Smooth muscle cell (in vitro differentiated cells): Measurements from ENCODE around the gene DPP3. TPM values are rescaled to one million over a fixed set of nuclear protein-coding genes. Genes with fewer than 3 reads are reported as not detected.
"Not testable (repeated sequence)": the region's sequence is repeated elsewhere in the genome, so short reads cannot be mapped to it uniquely, and the experiment has no call there.

Experiments used
- DNase-seq: peaks from one replicate; lab custom pipeline; 2025; ENCODE audit not compliant: unreplicated experiment; lab: John Stamatoyannopoulos, UW
- H2AFZ ChIP-seq: fragments of 200-600 bp; sonication (generic); 2 replicates; pipeline ENCODE4 v1.6.0; 2016; ENCODE audit warnings: antibody characterized with exemption, low read depth, mild to moderate bottlenecking
- H3F3A ChIP-seq: fragments of 200-600 bp; sonication (generic); 2 replicates; pipeline ENCODE4 v1.6.0; 2017; ENCODE audit warnings: antibody characterized with exemption, low read depth
- H3K27ac ChIP-seq: fragments of 200-600 bp; sonication (generic); 2 replicates; pipeline ENCODE4 v1.5.1; 2016; ENCODE audit warnings: low read depth, mild to moderate bottlenecking
- H3K27me3 ChIP-seq: fragments of 200-600 bp; sonication (generic); 2 replicates; pipeline ENCODE4 v1.6.1; 2016; ENCODE audit warnings: low read depth, mild to moderate bottlenecking
- H3K36me3 ChIP-seq: fragments of 200-600 bp; sonication (generic); 2 replicates; pipeline ENCODE4 v1.5.1; 2016; ENCODE audit warnings: low read depth
- H3K4me1 ChIP-seq: fragments of 200-600 bp; sonication (generic); 2 replicates; pipeline ENCODE4 v1.5.1; 2016; ENCODE audit warnings: low read depth
- H3K4me2 ChIP-seq: fragments of 200-600 bp; sonication (generic); 2 replicates; pipeline ENCODE4 v1.6.0; 2016; ENCODE audit warnings: mild to moderate bottlenecking
- H3K4me3 ChIP-seq: fragments of 200-600 bp; sonication (generic); 2 replicates; pipeline ENCODE4 v1.5.1; 2016; ENCODE audit warnings: mild to moderate bottlenecking
- H3K79me2 ChIP-seq: fragments of 200-600 bp; sonication (generic); 2 replicates; pipeline ENCODE4 v1.6.0; 2016; ENCODE audit warnings: low read depth, mild to moderate bottlenecking
- H3K9ac ChIP-seq: fragments of 200-600 bp; sonication (generic); 2 replicates; pipeline ENCODE4 v1.6.0; 2016; ENCODE audit warnings: low read depth
- H3K9me3 ChIP-seq: fragments of 200-600 bp; sonication (generic); replicated peaks from 2 replicates; pipeline ENCODE4 v1.5.1; 2016; ENCODE audit warnings: low read depth
- H4K20me1 ChIP-seq: fragments of 200-600 bp; sonication (generic); 2 replicates; pipeline ENCODE4 v1.6.0; 2016; ENCODE audit warnings: low read depth
- CTCF ChIP-seq: fragments of 200-600 bp; sonication (generic); IDR thresholded peaks from 2 replicates; pipeline ENCODE4 v1.5.1; 2017; ENCODE audit warnings: borderline replicate concordance, mild to moderate bottlenecking, antibody characterized with exemption; ENCODE audit not compliant: insufficient read depth, poor library complexity, severe bottlenecking
- WGBS: methylation state at CpG from one replicate; pipeline ENCODE4 v1.1.7; 2016; ENCODE audit warnings: low lambda C conversion rate; 5-methylcytosine and 5-hydroxymethylcytosine counted together
- polyA plus RNA-seq: library from polyadenylated mRNA; unstranded; fragments of >200 nt; fragmentation: Nextera tagmentation; extraction: Ambion mirVana; gene quantifications from 2 replicates; pipeline ENCODE4 v1.2.1, GENCODE V29; 2016
- total RNA-seq: library from RNA; depleted of rRNA; stranded (reverse); fragments of >200 nt; gene quantifications from 2 replicates; pipeline ENCODE4 v1.2.3, GENCODE V29; 2014

The DPP3 gene
- total and polyA plus RNA-seq, 2 experiments from 2014 or later = 34.6 to 40.1 TPM

- Histone ChIP-seq H3K36me3 (no peaks in the 10 kb centered on the region), H4K20me1 (no peaks in the 10 kb centered on the region), H3F3A (no peaks in the 10 kb centered on the region), H2AFZ (no peak overlapping the region), H3K27ac (no peak overlapping the region), H3K4me3 (no peak overlapping the region), H3K27me3 (no peaks in the 10 kb centered on the region), H3K9ac (no peak overlapping the region), H3K4me1 (no peaks in the 10 kb centered on the region), H3K9me3 (no peaks in the 10 kb centered on the region), H3K79me2 (no peaks in the 10 kb centered on the region), H3K4me2 (no peak overlapping the region)
- no peak for TF ChIP-seq CTCF
- DNase-seq = no peak
- 76% methylated on average over 5 of the region's 5 CpGs for WGBS
Observed at GRCh38 chr11:66459138-66459778, 21.0 kb upstream of the DPP3 start.

DNA sequence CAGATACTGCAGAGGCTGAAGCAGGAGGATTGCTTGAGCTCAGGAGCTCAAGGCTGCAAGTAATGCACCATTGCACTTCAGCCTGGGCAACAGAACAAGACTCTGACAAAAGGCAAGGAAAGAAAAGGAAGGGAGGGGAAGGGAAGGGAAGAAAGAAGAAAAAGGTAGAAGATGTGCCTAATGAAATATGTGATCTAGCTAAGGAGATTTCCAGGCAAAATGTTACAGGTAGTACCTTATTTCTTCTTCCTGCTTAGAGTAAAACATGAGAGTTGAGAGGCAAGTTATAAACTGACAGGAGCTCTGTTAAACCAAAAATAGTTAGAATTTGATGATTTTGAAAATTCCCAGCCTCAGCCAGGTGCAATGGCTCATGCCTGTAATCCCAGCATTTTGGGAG lies 18.2 kb upstream of the DPP3 start:
- Histone ChIP-seq H3K4me2 (no peak overlapping the region), H3K9ac (no peak overlapping the region), H2AFZ (no peak overlapping the region), H3K27ac (no peak overlapping the region), H3K36me3 (no peaks in the 10 kb centered on the region), H3K4me3 (no peak overlapping the region), H3K9me3 (no peaks in the 10 kb centered on the region), H4K20me1 (no peaks in the 10 kb centered on the region), H3K4me1 (no peaks in the 10 kb centered on the region), H3K79me2 (no peaks in the 10 kb centered on the region), H3F3A (no peaks in the 10 kb centered on the region), H3K27me3 (no peaks in the 10 kb centered on the region)
- DNase-seq = no peak
- TF ChIP-seq CTCF = no peak

- 92% methylated on average over 3 of the region's 3 CpGs for WGBS
- TF ChIP-seq CTCF = no peak
- Histone ChIP-seq H3K79me2 (no peaks in the 10 kb centered on the region), H3K9me3 (no peaks in the 10 kb centered on the region), H3F3A (no peaks in the 10 kb centered on the region), H3K36me3 (no peaks in the 10 kb centered on the region), H3K9ac (no peak overlapping the region), H2AFZ (no peak overlapping the region), H4K20me1 (no peaks in the 10 kb centered on the region), H3K27ac (no peak overlapping the region), H3K4me3 (no peak overlapping the region), H3K27me3 (no peaks in the 10 kb centered on the region), H3K4me2 (no peak overlapping the region), H3K4me1 (peaks cover 7% of the 10 kb centered on the region)
- no peak for DNase-seq
Observed at GRCh38 chr11:66462911-66463310, 17.3 kb upstream of the DPP3 start.

DNA sequence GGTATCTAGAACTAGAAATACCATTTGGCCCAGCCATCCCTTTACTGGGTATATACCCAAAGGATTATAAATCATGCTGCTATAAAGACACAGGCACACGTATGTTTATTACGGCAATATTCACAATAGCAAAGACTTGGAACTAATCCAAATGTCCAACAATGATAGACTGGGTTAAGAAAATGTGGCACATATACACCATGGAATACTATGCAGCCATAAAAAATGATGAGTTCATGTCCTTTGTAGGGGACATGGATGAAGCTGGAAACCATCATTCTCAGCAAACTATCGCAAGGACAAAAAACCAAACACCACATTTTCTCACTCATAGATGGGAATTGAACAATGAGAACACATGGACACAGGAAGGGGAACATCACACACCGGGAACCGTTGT lies 16.1 kb upstream of the DPP3 start:
- WGBS = 96% methylated on average over 5 of the region's 5 CpGs
- H3K27me3 ChIP-seq = not testable (repeated sequence)

More for the DNA sequence above, 16.1 kb upstream of the DPP3 start:
- H3K4me2 ChIP-seq, H2AFZ ChIP-seq, H3K27ac ChIP-seq, H3K4me3 ChIP-seq, H3K9me3 ChIP-seq, H3K79me2 ChIP-seq, H4K20me1 ChIP-seq, DNase-seq, H3K36me3 ChIP-seq, H3K9ac ChIP-seq, H3F3A ChIP-seq: not testable (repeated sequence)
- H3K4me1 ChIP-seq = peaks cover 11% of the 10 kb centered on the region
